HepG2 (cell line): ENCODE results near the gene STXBP2. TPM values are rescaled to one million over a fixed set of nuclear protein-coding genes. Genes with fewer than 3 reads are reported as not detected.

Source experiments
- ARNTL ChIP-seq: sonication (generic); formaldehyde crosslinking; IDR thresholded peaks from 2 replicates; pipeline ENCODE4 v1.4.0; 2020; ENCODE audit warnings: mild to moderate bottlenecking, missing genetic modification reagents
- POLR2A ChIP-seq, 2 experiments: IDR thresholded peaks; 2 replicates each; pipeline ENCODE4 v1.6.1; 2011; ENCODE audit warnings: low read depth in 2 of 2, low read length in 2 of 2, mild to moderate bottlenecking in 1 of 2, moderate library complexity in 1 of 2; ENCODE audit not compliant: insufficient read depth in 1 of 2
- RFXAP ChIP-seq: sonication (generic); formaldehyde crosslinking; IDR thresholded peaks from 2 replicates; pipeline ENCODE4 v1.4.0; 2020; ENCODE audit warnings: missing genetic modification reagents, borderline replicate concordance
- RXRB ChIP-seq: IDR thresholded peaks from 2 replicates; pipeline ENCODE4 v1.6.1; 2016; ENCODE audit warnings: borderline replicate concordance, missing genetic modification reagents, missing compliant biosample characterization
- SKI ChIP-seq: fragments of 450-650 bp; IDR thresholded peaks from one replicate; pipeline ENCODE4 v1.6.1; 2018; ENCODE audit warnings: mild to moderate bottlenecking; ENCODE audit not compliant: partially characterized antibody
- TEAD3 ChIP-seq: optimal IDR thresholded peaks from 2 replicates; pipeline ENCODE3; 2016; ENCODE audit warnings: borderline replicate concordance
- TFAP4 ChIP-seq: sonication (generic); IDR thresholded peaks from 2 replicates; pipeline ENCODE4 v1.6.1; 2016; ENCODE audit warnings: low read depth, borderline replicate concordance
- ZBTB33 ChIP-seq: sonication (generic); formaldehyde crosslinking; IDR thresholded peaks from 2 replicates; pipeline ENCODE4 v1.4.0; 2020; ENCODE audit warnings: missing genetic modification reagents
- ZBTB39 ChIP-seq: sonication (generic); formaldehyde crosslinking; IDR thresholded peaks from 2 replicates; pipeline ENCODE4 v1.5.0; 2020; ENCODE audit warnings: missing genetic modification reagents
- ZFP36L2 ChIP-seq: sonication (generic); formaldehyde crosslinking; IDR thresholded peaks from 2 replicates; pipeline ENCODE4 v1.4.0; 2020; ENCODE audit warnings: missing genetic modification reagents
- ZFP37 ChIP-seq: sonication (generic); formaldehyde crosslinking; IDR thresholded peaks from 2 replicates; pipeline ENCODE4 v1.4.0; 2020; ENCODE audit warnings: missing genetic modification reagents, borderline replicate concordance
- ZNF160 ChIP-seq: sonication (generic); formaldehyde crosslinking; IDR thresholded peaks from 2 replicates; pipeline ENCODE4 v1.8.0; 2022; ENCODE audit warnings: mild to moderate bottlenecking, inconsistent platforms, missing genetic modification reagents
- ZNF235 ChIP-seq: sonication (generic); formaldehyde crosslinking; IDR thresholded peaks from 2 replicates; pipeline ENCODE4 v1.8.1; 2023; ENCODE audit warnings: mild to moderate bottlenecking, missing genetic modification reagents, borderline replicate concordance
- ZNF44 ChIP-seq: sonication (generic); formaldehyde crosslinking; IDR thresholded peaks from 2 replicates; pipeline ENCODE4 v1.5.1; 2020; ENCODE audit warnings: mild to moderate bottlenecking, missing genetic modification reagents
- ZNF576 ChIP-seq: sonication (generic); formaldehyde crosslinking; IDR thresholded peaks from 2 replicates; pipeline ENCODE4 v1.4.0; 2020; ENCODE audit warnings: mild to moderate bottlenecking, missing genetic modification reagents
- ZNF703 ChIP-seq: sonication (generic); formaldehyde crosslinking; IDR thresholded peaks from 2 replicates; pipeline ENCODE4 v1.5.1; 2020; ENCODE audit warnings: missing genetic modification reagents, mild to moderate bottlenecking, moderate library complexity, borderline replicate concordance
- ZNF850 ChIP-seq: sonication (generic); formaldehyde crosslinking; conservative IDR thresholded peaks from 2 replicates; pipeline ENCODE4 v1.9.0; 2021; ENCODE audit warnings: mild to moderate bottlenecking, missing genetic modification reagents
- polyA plus RNA-seq, 8 experiments: library from polyadenylated mRNA; depleted of rRNA in 3 of 8; stranded (reverse) in 7 of 8; unstranded in 1 of 8; fragments of >200 nt; fragmentation: Illumina TruSeq in 4 of 8; extraction: Trizol in 4 of 8; gene quantifications; 2 replicates each; pipeline versions ENCODE4 v1.2.1 to v1.2.3, GENCODE V29; 2011 to 2016; ENCODE audit warnings: low read depth in 4 of 8, missing spikeins in 1 of 8, mixed read lengths in 1 of 8; ENCODE audit not compliant: insufficient read depth in 1 of 8
- total RNA-seq, 5 experiments: library from RNA; depleted of rRNA; stranded (reverse); fragments of >200 nt; fragmentation: Illumina TruSeq; extraction: Trizol; gene quantifications; 2 replicates each; pipeline ENCODE4 v1.2.3, GENCODE V29; 2016; ENCODE audit warnings: low read depth in 1 of 5
- TF ChIP-seq, protein P1 (sequence below): IDR thresholded peaks from 2 replicates; pipeline ENCODE4 v1.4.0; 2020; ENCODE audit warnings: mild to moderate bottlenecking, missing genetic modification reagents
- TF ChIP-seq, protein P2 (sequence below): IDR thresholded peaks from 2 replicates; pipeline ENCODE4 v1.6.1; 2018; ENCODE audit warnings: missing genetic modification reagents, mild to moderate bottlenecking, missing compliant biosample characterization

The STXBP2 gene
- total and polyA plus RNA-seq, 2 of the 13 experiments (the other 11 are each of a cell fraction or from before 2014, with no cell fraction given), result 22.8 to 40.1 TPM

DNA sequence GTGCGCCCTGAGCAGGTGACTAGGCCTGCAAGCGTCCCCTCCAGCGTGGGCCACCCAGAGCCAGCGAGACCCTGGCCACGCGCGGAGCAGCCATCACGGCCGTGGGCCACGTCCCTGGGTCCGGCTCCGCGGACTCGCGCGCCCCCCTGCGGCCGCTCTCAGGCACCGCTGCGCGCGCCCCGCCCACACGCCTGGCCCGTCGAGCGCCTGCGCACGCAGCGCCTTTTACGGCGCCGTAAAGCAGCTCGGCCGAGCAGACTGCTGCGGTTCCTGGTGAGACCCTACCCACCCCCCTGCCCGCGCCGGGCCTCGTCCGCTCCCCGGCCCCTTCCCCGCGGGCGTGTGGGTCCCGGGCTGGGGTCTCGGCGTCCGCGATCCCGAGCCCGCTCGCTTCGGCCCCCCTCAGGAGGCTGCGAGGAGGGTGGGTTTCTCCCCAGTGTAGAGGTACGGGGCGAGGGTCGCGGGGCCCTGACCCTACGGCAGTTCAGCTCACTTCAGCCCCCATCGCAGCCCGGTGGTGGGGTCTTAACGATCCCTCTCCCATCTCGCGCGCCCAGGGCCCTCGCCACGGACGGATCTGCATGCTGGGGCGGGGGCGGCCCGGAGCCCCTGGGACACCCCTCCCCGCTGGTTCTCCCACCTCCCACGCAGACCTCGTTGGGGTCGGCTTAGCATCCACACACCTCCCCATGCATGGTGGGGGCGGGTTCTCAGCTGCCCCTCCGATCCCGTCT lies 43.9 kb downstream of the STXBP2 start, which contains the start of gene TRAPPC5 (continued):
- TF ChIP-seq, protein P1, sequence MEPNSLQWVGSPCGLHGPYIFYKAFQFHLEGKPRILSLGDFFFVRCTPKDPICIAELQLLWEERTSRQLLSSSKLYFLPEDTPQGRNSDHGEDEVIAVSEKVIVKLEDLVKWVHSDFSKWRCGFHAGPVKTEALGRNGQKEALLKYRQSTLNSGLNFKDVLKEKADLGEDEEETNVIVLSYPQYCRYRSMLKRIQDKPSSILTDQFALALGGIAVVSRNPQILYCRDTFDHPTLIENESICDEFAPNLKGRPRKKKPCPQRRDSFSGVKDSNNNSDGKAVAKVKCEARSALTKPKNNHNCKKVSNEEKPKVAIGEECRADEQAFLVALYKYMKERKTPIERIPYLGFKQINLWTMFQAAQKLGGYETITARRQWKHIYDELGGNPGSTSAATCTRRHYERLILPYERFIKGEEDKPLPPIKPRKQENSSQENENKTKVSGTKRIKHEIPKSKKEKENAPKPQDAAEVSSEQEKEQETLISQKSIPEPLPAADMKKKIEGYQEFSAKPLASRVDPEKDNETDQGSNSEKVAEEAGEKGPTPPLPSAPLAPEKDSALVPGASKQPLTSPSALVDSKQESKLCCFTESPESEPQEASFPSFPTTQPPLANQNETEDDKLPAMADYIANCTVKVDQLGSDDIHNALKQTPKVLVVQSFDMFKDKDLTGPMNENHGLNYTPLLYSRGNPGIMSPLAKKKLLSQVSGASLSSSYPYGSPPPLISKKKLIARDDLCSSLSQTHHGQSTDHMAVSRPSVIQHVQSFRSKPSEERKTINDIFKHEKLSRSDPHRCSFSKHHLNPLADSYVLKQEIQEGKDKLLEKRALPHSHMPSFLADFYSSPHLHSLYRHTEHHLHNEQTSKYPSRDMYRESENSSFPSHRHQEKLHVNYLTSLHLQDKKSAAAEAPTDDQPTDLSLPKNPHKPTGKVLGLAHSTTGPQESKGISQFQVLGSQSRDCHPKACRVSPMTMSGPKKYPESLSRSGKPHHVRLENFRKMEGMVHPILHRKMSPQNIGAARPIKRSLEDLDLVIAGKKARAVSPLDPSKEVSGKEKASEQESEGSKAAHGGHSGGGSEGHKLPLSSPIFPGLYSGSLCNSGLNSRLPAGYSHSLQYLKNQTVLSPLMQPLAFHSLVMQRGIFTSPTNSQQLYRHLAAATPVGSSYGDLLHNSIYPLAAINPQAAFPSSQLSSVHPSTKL (CRISPR knock-in tag), result peak; percentile 33; the same call in 1 of the 2 replicates
- TF ChIP-seq TEAD3 (no peak), TFAP4 (no peak), SKI (peak; percentile 65), ZNF160 (CRISPR knock-in tag) (no peak; the same call in 1 of the 2 replicates), RXRB (CRISPR knock-in tag) (no peak), ZFP37 (CRISPR knock-in tag) (no peak), ZNF850 (no peak), ZNF235 (CRISPR knock-in tag) (peak; percentile 82; the same call in 1 of the 2 replicates), ZNF44 (CRISPR knock-in tag) (no peak), ARNTL (CRISPR knock-in tag) (peak; percentile 24; the same call in 1 of the 2 replicates), ZNF703 (CRISPR knock-in tag) (no peak), ZBTB39 (CRISPR knock-in tag) (no peak), ZBTB33 (no peak), ZNF576 (no peak), POLR2A (IDR thresholded peaks at IDR 0.05; ENCODE audit: insufficient read depth in 1 of 2, low read depth in 2 of 2, low read length in 2 of 2) (peak in 1 of 2 experiments; percentile 84; a peak in 2 of 4 replicates), RFXAP (CRISPR knock-in tag) (peak; percentile 56; the same call in 1 of the 2 replicates), ZFP36L2 (CRISPR knock-in tag) (no peak)
- TF ChIP-seq, protein P2, sequence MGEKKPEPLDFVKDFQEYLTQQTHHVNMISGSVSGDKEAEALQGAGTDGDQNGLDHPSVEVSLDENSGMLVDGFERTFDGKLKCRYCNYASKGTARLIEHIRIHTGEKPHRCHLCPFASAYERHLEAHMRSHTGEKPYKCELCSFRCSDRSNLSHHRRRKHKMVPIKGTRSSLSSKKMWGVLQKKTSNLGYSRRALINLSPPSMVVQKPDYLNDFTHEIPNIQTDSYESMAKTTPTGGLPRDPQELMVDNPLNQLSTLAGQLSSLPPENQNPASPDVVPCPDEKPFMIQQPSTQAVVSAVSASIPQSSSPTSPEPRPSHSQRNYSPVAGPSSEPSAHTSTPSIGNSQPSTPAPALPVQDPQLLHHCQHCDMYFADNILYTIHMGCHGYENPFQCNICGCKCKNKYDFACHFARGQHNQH (CRISPR knock-in tag), result peak; percentile 66; the same call in 1 of the 2 replicates
